ENCODE data around the gene TSSK2. TPM values are rescaled to one million over a fixed set of nuclear protein-coding genes. Genes with fewer than 3 reads are reported as not detected.

Gene TSSK2
- polyA plus RNA-seq, 1 donor = 0.56 TPM

DNA sequence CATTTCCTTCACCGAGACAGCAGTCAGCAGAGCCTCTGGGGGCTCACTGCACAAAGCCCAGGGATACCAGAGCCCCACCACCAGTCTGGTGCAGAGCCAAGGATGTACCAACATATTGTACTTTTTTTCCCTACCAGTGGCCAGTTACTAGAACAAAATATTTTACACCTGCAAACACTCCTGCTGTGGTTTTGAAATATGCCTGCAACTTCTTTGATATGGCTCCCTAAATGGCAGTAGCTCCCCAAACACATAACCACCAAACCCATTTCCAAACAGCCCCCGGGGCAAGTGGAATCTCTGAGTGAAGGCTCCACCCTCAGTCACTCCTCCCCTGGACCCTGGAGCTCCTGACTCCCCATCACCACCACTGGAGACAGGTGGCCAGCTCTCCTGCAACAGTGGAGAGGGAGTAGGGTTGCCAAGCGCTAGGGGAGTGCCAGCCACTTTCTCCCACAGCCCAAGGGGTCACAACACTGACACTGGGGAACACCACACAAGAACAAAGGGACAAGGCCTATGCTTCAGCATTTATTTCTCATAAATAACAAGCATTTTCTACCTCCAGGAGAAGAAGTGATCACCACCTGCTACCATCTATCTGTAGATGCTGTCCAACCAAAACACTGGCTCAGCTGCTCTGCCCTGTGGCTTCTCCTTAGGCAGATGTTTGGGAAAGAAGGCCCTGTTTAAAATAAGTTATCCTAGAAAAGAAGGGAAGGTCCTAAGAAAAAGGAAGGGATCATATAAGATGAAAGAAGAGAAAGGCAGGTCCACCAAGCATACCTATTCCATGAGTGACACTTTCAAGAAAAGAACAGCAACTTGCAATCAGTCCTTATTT lies 24.0 kb upstream of the TSSK2 start:
- no peak for DNase-seq

- no peak for DNase-seq
These were observed 23.4 kb upstream of the TSSK2 start for GRCh38 chr22:19107730-19108074.

GRCh38 chr22:19108807-19109197 lies 22.3 kb upstream of the TSSK2 start:
- DNase-seq = no peak

DNA sequence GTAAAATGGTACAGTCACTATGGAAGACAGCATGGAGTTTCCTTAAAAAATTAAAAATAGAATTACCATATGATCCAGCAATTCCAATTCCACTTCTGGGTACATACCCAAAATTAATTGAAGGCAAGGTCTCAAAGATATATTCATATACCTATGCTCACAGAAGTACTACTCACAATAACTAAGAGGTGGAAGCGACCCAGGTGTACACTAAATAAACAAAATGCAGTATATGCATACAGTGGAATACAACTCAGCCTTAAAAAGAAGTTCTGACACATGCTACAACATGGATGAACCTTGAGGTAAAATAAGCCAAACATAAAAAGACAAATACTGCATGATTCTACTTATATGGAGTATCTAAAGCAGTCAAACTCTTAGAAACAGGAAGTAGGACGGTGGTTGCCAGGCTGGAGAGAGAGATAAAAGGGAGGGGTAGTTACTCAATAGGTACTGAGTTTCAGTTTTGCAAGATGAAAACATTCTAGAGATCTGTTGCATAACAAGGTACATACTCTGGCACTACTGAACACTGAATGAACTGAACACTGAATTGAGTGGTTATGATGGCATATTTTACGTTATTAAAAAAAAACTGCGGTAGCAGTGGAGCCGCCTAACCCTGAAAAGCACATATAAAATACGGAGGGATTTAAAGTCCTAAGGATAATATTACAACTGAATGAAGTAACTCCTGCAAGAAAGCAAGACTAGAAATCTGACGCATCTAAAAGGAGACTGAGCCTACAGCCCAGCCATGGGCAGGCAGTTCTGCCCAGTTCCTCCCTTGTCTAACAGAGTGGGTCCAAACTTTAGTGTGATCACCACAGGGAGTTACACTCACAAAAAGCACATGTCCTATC lies 21.7 kb upstream of the TSSK2 start:
- no peak for DNase-seq

DNA sequence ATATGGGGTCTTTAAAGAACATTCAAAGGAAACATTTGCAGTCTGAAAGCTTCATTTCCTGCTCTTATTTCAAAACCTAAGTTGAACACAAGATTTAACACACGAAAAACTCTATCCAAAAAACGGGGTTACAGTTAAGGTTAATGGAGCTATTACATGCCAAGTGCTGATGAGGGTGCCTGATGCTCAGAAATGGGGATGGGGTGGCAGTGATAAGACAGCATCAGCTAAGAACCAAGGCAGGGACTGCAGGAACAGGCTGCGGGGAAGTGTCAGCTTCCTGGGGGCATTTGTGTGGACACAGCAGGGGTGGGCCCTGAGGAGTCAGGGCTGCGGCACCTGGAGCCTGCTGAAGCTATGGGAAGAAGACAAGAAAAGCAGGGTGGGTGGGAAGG lies 21.0 kb upstream of the TSSK2 start:
- no peak for DNase-seq

DNA sequence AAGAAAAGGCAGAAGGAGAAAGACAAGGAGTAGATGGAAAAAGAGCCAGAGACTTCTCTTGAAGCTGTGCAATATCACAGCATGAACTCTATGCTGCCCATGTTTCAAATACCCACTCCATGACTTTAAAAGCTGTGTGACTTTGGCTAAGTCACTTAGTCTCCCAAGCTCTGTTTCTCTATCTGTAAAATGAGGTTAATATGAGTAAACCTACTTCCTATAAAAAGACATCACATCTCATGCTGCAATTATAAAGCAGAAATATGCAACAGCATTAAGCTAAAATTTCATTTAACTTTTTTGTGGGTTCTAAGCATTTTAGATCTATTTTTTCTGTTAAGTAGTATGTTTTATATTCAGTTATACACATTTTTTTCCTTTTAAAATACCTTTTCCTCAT lies 20.5 kb upstream of the TSSK2 start:
- DNase-seq = no peak

- DNase-seq = no peak
These were observed 20.0 kb upstream of the TSSK2 start for GRCh38 chr22:19111140-19111539.

GRCh38 chr22:19111584-19111983 lies 19.5 kb upstream of the TSSK2 start:
- DNase-seq = no peak

DNA sequence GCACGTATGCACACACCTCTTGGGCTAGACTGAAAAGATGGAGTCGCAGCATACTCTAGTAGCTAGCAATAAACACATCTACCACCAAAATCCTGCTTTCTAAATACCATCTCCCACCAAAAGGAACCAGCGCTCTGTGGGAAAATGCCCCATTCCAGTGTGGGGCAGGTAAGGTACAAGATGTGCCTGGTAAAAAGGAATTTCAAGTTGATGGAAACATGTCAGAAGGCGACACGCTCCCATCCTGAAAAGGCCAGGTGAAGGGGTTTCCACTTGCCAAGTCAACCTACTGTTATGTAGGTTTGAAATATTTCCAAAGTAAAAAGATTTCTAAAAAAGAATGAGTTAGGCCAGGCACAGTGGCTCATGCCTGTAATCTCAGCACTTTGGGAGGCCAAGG lies 17.7 kb upstream of the TSSK2 start:
- no peak for DNase-seq

- no peak for DNase-seq
These were observed 16.0 kb upstream of the TSSK2 start for GRCh38 chr22:19114984-19115552.

- no peak for DNase-seq
These were observed 15.5 kb upstream of the TSSK2 start for GRCh38 chr22:19115628-19116027.

- no peak for DNase-seq
These were observed 14.0 kb upstream of the TSSK2 start for GRCh38 chr22:19117111-19117512.

GRCh38 chr22:19118329-19118880 lies 12.7 kb upstream of the TSSK2 start:
- no peak for DNase-seq

- DNase-seq = no peak
These were observed 11.2 kb upstream of the TSSK2 start for GRCh38 chr22:19119949-19120348.

GRCh38 chr22:19120829-19121630 lies 10.1 kb upstream of the TSSK2 start:
- no peak for DNase-seq

GRCh38 chr22:19121631-19122142 lies 9.4 kb upstream of the TSSK2 start:
- peak; percentile 43 for DNase-seq

DNA sequence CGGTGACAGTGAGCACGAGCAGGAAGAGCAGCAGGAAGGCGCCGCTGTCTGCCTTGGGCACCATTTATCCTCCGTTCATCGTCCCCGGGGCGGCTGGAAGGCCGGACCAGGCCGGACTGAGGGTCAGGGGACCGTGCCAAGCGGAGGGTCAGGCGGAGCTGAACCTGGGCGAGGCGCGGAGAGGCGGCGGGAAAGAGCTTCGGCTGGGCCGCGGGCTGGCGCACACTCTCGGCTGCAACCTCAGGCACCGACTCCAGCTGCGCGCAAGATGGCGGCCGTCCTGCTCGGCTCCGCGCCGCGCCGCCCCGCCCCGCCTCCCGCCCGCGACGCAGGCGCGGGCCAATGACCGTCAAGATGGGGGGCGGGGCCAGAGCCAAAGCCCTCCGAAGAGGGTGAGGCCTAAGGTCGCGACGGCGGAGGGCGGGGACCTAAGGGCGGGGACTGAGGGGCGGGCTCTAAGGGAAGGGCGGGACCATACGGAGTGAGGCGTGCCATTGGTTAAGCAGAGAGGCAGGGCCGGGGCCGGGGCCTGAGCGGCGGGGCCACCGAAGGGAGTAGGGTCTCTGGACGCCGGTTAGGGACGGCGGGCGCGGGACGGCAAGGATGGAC lies 8.9 kb upstream of the TSSK2 start, which contains the start of gene DGCR2:
Gene DGCR2, minus strand, starts transcription at position 270 of the 609 bp plus-strand sequence. Its CDS starts 206 bp downstream, at position 64.
- DNase-seq = peak; percentile 97

DNA sequence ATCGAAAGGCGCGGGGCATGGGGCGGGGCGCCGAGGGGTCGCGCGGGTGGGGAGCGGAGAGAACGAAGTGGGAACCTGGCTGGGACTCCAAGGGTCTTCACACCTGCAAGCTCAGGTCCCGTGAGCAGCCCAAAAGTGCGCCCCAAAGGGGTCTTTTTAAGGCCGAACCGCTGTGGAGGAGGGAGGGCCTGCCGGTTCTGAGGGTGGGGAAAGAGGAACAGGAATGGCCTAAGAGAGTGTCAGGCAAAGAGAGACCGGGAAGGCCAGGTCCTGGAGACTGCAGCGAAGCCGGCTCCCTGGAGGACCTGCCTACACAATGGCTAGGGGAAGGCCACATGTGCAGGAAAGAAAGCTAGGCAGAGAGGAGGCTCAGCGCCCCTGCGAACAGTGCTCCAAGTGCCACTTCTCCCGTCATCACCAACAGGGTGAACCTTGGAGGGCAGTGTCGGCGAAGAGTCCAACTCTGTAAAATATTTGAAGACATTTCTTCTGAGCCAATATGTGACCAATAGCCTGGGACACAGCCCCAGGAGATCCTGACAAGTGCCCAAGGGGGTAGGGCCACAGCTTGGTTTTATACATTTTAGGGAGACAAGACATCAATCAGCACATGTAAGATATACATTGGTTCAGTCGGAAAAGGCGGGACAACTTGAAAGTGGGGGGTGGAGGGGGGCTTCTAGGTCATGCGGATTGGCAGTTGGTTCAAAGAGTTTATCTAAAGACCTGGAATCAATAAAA lies 8.2 kb upstream of the TSSK2 start:
- DNase-seq = no peak

GRCh38 chr22:19123936-19124335 lies 7.2 kb upstream of the TSSK2 start:
- DNase-seq = no peak

GRCh38 chr22:19124377-19124776 lies 6.7 kb upstream of the TSSK2 start:
- DNase-seq = no peak

- no peak for DNase-seq
These were observed 6.1 kb upstream of the TSSK2 start for GRCh38 chr22:19125011-19125410.

Data from hindlimb muscle (tissue), 1 donor.